Anterior cingulate cortex (tissue), 58 donors: ENCODE results near the gene RAP1GAP.
A peak's percentile ranks its signal among the peaks of the same experiment; 100 is the strongest.

Source experiments
- DNase-seq, 58 donors: peaks; one replicate each; lab custom pipeline; 2025; lab: John Stamatoyannopoulos, UW

RAP1GAP gene

GRCh38 chr1:21663951-21664805 lies 5.0 kb downstream of the RAP1GAP start:
- no peak for DNase-seq

- peak in 38 of 58 donors; percentile 17 to 84 (median 57) for DNase-seq
Measured at GRCh38 chr1:21663248-21663950, 5.8 kb downstream of the RAP1GAP start.

GRCh38 chr1:21662426-21663247 lies 6.5 kb downstream of the RAP1GAP start:
- no peak for DNase-seq

- DNase-seq = no peak
Measured at GRCh38 chr1:21661886-21662285, 7.3 kb downstream of the RAP1GAP start.

GRCh38 chr1:21659924-21660326 lies 9.2 kb downstream of the RAP1GAP start:
- no peak for DNase-seq

GRCh38 chr1:21659099-21659923 lies 9.8 kb downstream of the RAP1GAP start:
- peak in 52 of 58 donors; percentile 41 to 89 (median 68) for DNase-seq

GRCh38 chr1:21657456-21658190 lies 11.5 kb downstream of the RAP1GAP start:
- DNase-seq = no peak

- peak in 9 of 58 donors; percentile 13 to 54 (median 34) for DNase-seq
Measured at GRCh38 chr1:21655748-21656147, 13.4 kb downstream of the RAP1GAP start.

GRCh38 chr1:21655259-21655658 lies 13.9 kb downstream of the RAP1GAP start:
- DNase-seq = peak in 17 of 58 donors; percentile 24 to 75 (median 43)

GRCh38 chr1:21654209-21654608 lies 14.9 kb downstream of the RAP1GAP start:
- DNase-seq = no peak

GRCh38 chr1:21653744-21654100 lies 15.4 kb downstream of the RAP1GAP start:
- peak in 53 of 58 donors; percentile 27 to 94 (median 77) for DNase-seq

- peak in 2 of 58 donors; percentile 33 to 61 for DNase-seq
Measured at GRCh38 chr1:21652937-21653743, 16.0 kb downstream of the RAP1GAP start.

GRCh38 chr1:21652101-21652936 lies 16.8 kb downstream of the RAP1GAP start:
- peak in 5 of 58 donors; percentile 21 to 58 (median 44) for DNase-seq

GRCh38 chr1:21651214-21652042 lies 17.7 kb downstream of the RAP1GAP start:
- DNase-seq = peak in 47 of 58 donors; percentile 16 to 86 (median 68)

GRCh38 chr1:21650400-21650799 lies 18.8 kb downstream of the RAP1GAP start:
- DNase-seq = no peak

GRCh38 chr1:21649315-21649714 lies 19.8 kb downstream of the RAP1GAP start:
- DNase-seq = no peak
